Smooth muscle cell of the brain vasculature (primary cell): ENCODE measurements around the gene AP5S1.

Experiments
- DNase-seq: peaks from one replicate; pipeline ENCODE4 v3.0.0-alpha.2; 2012; ENCODE audit warnings: low read depth, low spot score

The AP5S1 gene, protein sequence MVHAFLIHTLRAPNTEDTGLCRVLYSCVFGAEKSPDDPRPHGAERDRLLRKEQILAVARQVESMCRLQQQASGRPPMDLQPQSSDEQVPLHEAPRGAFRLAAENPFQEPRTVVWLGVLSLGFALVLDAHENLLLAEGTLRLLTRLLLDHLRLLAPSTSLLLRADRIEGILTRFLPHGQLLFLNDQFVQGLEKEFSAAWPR

DNA sequence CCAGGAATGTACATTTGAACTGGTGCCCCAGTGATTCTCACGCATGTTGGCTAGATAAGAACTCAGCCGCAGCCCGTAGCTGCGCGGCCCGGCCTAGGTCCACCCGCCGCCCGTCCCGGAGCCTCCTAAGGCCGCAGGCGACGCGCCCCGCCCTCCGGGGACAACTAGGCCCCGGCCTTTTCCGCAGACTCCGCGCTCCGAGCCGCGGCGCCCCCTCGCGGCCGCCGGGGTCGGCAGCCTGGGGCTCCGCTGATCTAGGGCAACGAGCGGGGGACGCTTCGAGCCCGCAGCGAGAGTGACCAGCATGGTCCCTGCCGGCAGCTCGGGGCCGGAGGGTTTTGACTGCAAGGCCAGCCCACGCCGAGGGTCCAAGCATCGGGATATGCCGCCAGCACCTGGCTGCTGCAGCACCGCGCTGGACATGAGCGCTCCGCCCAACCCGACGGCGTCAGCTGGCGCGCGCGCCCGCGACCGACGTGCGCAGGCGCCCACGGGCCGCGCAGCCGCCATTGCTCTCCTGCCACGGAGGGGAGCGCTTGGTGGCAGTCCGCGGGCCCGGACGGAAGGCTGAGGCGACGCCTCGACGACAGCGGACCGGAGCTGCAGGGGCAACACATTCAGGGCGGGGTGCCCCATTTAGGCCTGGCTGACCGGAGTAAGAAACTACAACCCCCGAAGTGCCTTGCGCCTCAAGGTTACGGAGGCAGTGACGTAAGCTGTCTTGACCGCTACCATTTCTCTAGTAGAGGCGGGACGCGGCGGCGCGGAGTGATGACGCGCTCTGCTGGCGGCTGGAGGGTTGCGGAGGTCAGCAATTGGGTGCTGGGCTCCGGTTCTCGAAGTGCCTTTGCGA is at the start of gene AP5S1:
TSS of gene AP5S1 (plus strand) at position 500 of the 853 bp plus-strand sequence. CDS start 1,571 bp downstream, outside the sequence.
- peak; percentile 94 for DNase-seq

DNA sequence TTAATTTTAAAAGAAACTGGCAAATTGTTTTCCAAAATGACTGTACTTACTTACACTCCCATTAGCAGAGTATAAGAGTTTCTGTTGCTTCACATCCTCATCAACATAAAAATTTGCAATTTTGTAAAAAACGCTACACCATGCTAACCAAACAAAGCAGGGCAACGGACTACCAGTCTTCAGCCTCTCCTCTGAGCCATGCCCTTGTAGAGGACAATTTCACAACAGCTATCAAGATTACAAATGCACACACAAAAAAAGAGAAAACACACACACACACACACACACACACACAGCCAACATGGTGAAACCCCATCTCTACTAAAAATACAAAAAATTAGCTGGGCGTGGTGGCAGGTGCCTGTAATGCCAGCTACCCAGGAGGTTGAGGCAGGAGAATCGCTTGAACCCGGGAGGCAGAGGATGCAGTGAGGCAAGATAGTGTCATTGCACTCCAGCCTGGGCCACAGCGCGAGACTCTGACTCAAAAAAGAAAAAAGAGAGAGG is 48.7 kb upstream of the AP5S1 start:
- DNase-seq: no peak

- DNase-seq: no peak
Measured at GRCh38 chr20:3775457-3776108, 44.8 kb upstream of the AP5S1 start.

DNA sequence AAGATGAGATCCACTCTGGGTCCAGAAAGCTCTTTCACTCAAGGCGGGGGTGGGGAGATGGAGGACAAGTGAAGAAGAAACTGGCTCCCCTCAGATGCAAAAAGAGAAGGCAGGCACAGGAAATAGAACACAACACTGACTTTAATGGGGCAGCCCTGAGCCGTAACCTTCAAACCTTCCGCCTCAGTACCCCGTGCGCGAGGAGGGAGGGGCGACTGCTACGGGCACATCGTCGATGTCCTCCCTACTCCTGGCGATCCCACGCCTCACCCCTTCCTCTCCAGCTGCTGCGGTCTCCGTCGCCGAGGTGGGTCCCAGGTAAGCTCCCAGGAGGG is 43.0 kb upstream of the AP5S1 start:
- no peak for DNase-seq

- no peak for DNase-seq
Measured at GRCh38 chr20:3777716-3778629, 42.4 kb upstream of the AP5S1 start.

GRCh38 chr20:3778976-3779375 is 41.4 kb upstream of the AP5S1 start:
- no peak for DNase-seq

- DNase-seq: peak; percentile 77
Measured at GRCh38 chr20:3781153-3781910, 39.0 kb upstream of the AP5S1 start, which contains the start of gene SPEF1. SPEF1 (minus strand) TSS chr20:3781448; CDS start chr20:3781287, 161 bp downstream.

DNA sequence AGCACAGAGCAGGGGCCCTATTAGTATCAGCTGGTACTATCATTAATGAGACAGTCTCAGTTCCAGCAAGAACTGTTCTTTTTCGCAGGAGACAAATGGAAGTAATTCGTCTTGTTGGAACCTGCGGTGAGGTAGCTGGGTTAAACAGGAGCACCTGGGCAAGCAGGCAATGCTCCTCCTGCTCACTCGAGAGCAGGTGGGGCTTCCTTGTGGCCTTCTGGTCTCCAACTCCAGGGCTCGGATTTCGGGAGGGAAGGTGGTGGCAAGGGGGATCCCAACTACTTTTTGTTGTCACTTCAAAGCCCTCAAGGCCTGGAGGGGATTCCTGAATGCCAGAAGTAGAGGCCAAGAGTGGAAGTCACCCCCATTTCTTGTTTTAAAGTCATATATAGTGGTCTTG is 37.8 kb upstream of the AP5S1 start:
- no peak for DNase-seq

DNA sequence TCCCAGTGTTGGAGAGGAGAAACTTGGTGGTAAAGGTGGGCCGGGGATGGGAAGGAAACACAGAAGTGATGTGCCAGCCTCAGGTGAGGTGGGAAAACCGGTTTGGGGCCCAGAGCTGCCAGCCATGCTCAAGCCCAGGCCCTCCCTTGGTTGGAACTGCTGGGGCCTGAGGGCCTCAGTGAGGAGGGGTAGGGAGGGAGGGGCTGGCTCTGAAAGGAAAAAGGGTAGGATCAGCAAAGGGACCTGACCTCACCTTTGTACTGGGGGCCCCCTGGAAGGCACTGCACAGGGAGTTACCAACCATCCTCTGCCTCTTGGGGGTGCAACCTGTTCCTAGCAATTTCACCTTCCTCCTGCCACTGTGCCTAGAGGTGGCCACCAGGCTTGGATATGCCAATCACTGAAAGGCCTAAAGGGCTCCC is 37.3 kb upstream of the AP5S1 start:
- no peak for DNase-seq

DNA sequence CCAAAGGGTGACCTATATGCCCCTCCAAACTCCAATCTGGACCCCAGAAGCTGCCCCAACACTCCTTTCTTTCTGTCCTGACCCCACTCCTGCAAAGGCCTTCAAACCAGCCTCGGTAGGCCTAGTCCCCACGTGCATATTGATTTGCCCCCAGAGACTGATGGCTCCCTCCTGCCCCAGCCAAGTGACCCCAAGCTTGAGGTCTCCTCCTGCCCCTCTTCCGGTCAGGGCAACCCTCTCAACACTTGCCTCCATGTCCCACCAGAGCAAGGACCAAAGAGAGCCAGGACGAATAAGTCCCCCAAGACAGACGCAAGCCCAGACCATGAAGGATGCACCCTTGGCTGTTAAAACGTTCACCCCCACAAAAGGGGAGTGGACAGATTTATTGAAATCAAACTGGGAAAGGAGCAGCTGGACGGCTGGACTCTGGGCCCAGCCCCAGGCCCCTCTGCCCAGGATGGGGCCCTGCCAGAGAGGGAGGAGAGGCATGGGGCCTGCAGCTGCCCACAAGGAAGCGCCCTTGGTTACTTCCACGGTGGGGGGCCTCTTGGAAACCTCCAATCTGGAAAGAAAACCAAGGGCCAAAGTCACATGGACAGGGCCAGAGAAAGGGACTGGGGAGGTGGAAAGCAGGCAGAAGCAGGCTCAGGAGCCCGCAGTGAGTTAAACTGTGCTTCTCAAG is 36.7 kb upstream of the AP5S1 start:
- no peak for DNase-seq

DNA sequence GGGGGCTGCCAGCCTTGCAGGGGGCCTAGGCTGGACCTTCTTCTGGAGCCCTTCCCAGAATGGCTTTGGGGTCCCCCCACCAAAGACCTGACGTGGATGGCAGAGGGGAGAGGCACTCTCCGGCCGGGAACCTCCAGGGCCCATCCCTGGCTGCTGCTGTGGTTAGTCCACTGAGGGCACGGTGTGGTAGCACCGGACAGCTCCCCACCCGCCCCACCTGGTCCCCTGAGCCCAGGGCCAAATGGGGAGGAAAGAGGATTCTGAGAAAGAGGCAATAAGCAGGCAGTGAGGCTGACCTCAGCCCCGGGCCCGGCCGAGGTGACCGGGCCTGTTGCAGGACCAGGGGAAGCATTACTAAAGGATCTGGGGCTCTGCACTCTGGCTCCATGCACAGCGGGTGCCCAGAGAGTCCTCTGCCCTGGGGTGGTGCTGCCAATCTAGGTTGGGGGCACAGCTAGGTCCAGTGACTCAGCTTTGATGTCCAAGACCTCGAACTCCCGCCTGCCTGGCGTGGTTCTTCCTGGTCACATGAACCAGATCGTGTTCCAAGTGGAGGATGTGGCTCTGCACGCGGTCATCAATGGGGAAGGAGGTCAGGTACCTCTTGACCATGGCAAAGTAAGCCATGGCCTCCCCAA is 36.0 kb upstream of the AP5S1 start:
- DNase-seq: no peak

GRCh38 chr20:3784863-3785239 is 35.5 kb upstream of the AP5S1 start:
- no peak for DNase-seq

- DNase-seq: no peak
Measured at GRCh38 chr20:3785240-3786125, 34.9 kb upstream of the AP5S1 start.

- no peak for DNase-seq
Measured at GRCh38 chr20:3786126-3786484, 34.2 kb upstream of the AP5S1 start.

GRCh38 chr20:3786665-3787323 is 33.6 kb upstream of the AP5S1 start, which contains the start of gene CENPB:
CENPB (minus strand) TSS chr20:3786740; CDS start chr20:3786483, 257 bp downstream.
- no peak for DNase-seq

DNA sequence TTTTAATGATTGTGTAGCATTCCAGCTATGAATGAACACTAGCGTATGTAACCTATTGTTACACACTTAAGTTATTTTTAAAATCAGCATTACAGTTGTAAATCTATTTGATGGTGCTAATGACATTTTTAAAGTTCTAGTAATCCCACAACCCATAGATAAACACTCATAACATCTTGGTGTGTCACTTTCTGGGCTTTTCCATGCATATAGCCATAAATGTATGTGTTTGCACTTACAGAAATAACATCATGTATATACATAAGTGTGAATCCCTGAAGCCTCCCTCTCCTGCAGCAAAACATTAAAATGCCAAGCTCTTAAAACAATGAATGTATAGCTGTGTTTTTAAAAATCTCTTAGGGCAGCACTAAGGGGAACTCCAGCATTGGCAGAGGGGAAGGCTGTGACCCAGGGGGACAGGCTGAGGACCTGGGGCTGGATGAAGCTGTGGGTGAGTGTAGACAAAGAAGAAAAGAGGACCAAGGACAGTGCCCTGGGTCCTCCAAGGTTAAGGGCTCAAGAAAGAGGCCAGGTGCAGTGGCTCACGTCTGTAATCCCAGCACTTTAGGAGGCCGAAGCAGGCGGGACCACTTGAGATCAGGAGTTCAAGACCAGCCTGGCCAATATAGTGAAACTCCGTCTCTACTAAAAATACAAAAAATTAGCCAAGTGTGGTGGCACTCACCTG is 32.9 kb upstream of the AP5S1 start:
- no peak for DNase-seq

DNA sequence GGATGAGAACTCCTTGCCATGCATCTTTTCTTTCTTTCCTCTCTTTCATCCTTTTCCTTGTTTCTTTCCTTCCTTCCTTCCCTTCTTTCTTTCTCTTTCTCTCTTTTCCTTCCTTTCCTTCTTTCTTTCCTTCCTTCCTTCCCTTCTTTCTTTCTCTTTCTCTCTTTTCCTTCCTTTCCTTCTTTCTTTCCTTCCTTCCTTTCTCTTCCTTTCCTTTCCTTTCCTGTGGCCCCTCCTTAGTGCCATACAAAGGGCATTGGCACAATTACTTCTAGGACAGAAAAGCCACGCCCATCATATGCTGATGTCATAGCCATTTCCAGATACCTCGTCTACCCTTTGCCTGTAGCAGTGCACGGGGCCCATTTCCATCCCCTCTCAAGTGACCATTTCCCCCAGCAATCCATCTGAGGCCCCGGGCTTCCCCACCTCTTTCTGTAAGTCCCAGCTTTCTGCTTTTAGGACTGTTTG is 31.6 kb upstream of the AP5S1 start:
- DNase-seq: no peak
